ENCODE data around the gene SMIM29.
A peak's percentile ranks its signal among the peaks of the same experiment; 100 is the strongest.
"Not testable (repeated sequence)": the region's sequence is repeated elsewhere in the genome, so short reads cannot be mapped to it uniquely, and the experiment has no call there.

Gene SMIM29

GRCh38 chr6:34269132-34269531 lies 20.3 kb upstream of the SMIM29 start:
- not testable (repeated sequence) for DNase-seq (ENCODE audit: low read depth, low spot score)

GRCh38 chr6:34267746-34268145 lies 18.9 kb upstream of the SMIM29 start:
- no peak for DNase-seq (ENCODE audit: low read depth, low spot score)

- not testable (repeated sequence) for DNase-seq (ENCODE audit: low read depth, low spot score)
Measured at GRCh38 chr6:34263484-34263883, 14.7 kb upstream of the SMIM29 start.

GRCh38 chr6:34260576-34261267 lies 11.9 kb upstream of the SMIM29 start:
- no peak for DNase-seq (ENCODE audit: low read depth, low spot score)

- no peak for DNase-seq (ENCODE audit: low read depth, low spot score)
Measured at GRCh38 chr6:34259529-34260069, 10.8 kb upstream of the SMIM29 start.

GRCh38 chr6:34252395-34252794 lies 3.6 kb upstream of the SMIM29 start:
- not testable (repeated sequence) for DNase-seq (ENCODE audit: low read depth, low spot score)

GRCh38 chr6:34249469-34250261 lies 859 bp upstream of the SMIM29 start:
- no peak for DNase-seq (ENCODE audit: low read depth, low spot score)

- DNase-seq (ENCODE audit: low read depth, low spot score): no peak
Measured at GRCh38 chr6:34248198-34248726, 544 bp downstream of the SMIM29 start.

GRCh38 chr6:34247481-34248197 lies 1.2 kb downstream of the SMIM29 start:
- no peak for DNase-seq (ENCODE audit: low read depth, low spot score)

GRCh38 chr6:34246563-34247391 lies 2.0 kb downstream of the SMIM29 start:
- no peak for DNase-seq (ENCODE audit: low read depth, low spot score)

GRCh38 chr6:34246249-34246562 lies 2.6 kb downstream of the SMIM29 start:
- no peak for DNase-seq (ENCODE audit: low read depth, low spot score)

GRCh38 chr6:34245761-34246140 lies 3.1 kb downstream of the SMIM29 start:
- not testable (repeated sequence) for DNase-seq (ENCODE audit: low read depth, low spot score)

GRCh38 chr6:34245032-34245760 lies 3.6 kb downstream of the SMIM29 start:
- not testable (repeated sequence) for DNase-seq (ENCODE audit: low read depth, low spot score)

GRCh38 chr6:34243901-34244884 lies 4.6 kb downstream of the SMIM29 start:
- DNase-seq (ENCODE audit: low read depth, low spot score): peak; percentile 61

GRCh38 chr6:34243131-34243771 lies 5.6 kb downstream of the SMIM29 start:
- DNase-seq (ENCODE audit: low read depth, low spot score): no peak

- DNase-seq (ENCODE audit: low read depth, low spot score): no peak
Measured at GRCh38 chr6:34242252-34243130, 6.3 kb downstream of the SMIM29 start.

- no peak for DNase-seq (ENCODE audit: low read depth, low spot score)
Measured at GRCh38 chr6:34241351-34242215, 7.2 kb downstream of the SMIM29 start.

Measured in brain pericyte (primary cell).